ENCODE data around the gene PANK4.

DNA sequence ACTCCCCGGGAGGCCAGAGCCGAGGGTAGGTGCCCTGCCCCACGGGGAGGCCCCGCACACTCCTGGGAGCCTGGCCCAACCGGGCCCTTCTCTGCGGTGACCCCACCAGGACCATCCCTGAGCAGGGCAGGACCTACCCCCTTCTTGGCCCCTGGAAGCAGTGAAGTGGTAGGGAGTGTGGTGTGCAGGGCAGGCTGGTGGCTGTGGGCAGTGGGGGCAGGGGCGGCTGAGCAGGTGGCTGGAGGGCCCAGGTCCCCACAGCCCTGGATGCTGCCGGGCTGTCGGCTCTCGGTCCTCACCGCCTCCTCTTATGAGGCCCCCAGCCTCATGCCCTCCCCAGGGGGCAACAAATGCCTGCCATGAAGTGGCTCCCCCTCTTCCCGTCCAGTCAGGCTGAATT, 30.9 kb downstream of the PANK4 start:
- TF ChIP-seq CTCF (conservative IDR thresholded peaks at IDR 0.05; ENCODE audit: low read depth, low read length) (no peak), EZH2 (IDR thresholded peaks at IDR 0.05; ENCODE audit: borderline replicate concordance, low read depth, low read length, poor library complexity, severe bottlenecking) (no peak)

Measured in A673 (cell line).